Ovary (tissue), 3 donors: ENCODE results near the gene FRMD4A.

Source experiments
- CTCF ChIP-seq, 3 donors: fragments of 450-650 bp in 2 of 3; fragments of 200-600 bp in 1 of 3; IDR thresholded peaks; one replicate each; pipeline versions ENCODE4 v1.5.1 to v1.8.0; 2016 to 2022; ENCODE audit warnings: antibody characterized with exemption in 3 of 3, mild to moderate bottlenecking in 1 of 3
- POLR2A ChIP-seq: fragments of 450-650 bp; IDR thresholded peaks from one replicate; pipeline ENCODE4 v1.6.1; 2017; ENCODE audit warnings: antibody characterized with exemption, mild to moderate bottlenecking, moderate library complexity
- donor health status: DM: no; HTN: no; CAD: no.

- TF ChIP-seq POLR2A (no peak), CTCF (IDR thresholded peaks at IDR 0.05) (no peak)
These were observed 534.8 kb downstream of the FRMD4A start for GRCh38 chr10:13795653-13796555.
